ENCODE results near the gene APP.

Gene APP

GRCh38 chr21:26140164-26140579 is 30.4 kb downstream of the APP start (continued):
- TF ChIP-seq PRDM10 (tag by site-specific recombination; IDR thresholded peaks at IDR 0.05) (peak; percentile 27; the same call in 1 of the 2 replicates), PRDM4 (tag by site-specific recombination; IDR thresholded peaks at IDR 0.05) (0 out of 2 replicates have a peak, but pooled peaks have one; percentile 30), ZNF510 (tag by site-specific recombination; IDR thresholded peaks at IDR 0.05; ENCODE audit: insufficient replicate concordance) (peak; percentile 15), ZBTB20 (tag by site-specific recombination; IDR thresholded peaks at IDR 0.05) (no peak), HIC1 (tag by site-specific recombination; IDR thresholded peaks at IDR 0.05) (no peak), ZNF37A (tag by site-specific recombination; IDR thresholded peaks at IDR 0.05) (peak; percentile 60; the same call in 1 of the 2 replicates), ZNF311 (tag by site-specific recombination; IDR thresholded peaks at IDR 0.05; ENCODE audit: borderline replicate concordance) (no peak), SETDB1 (IDR thresholded peaks at IDR 0.05; ENCODE audit: insufficient read length, low read length) (peak; percentile 39), ZNF221 (tag by site-specific recombination; IDR thresholded peaks at IDR 0.05; ENCODE audit: borderline replicate concordance) (no peak), ZNF146 (tag by site-specific recombination; IDR thresholded peaks at IDR 0.05) (no peak), ZNF184 (tag by site-specific recombination; IDR thresholded peaks at IDR 0.05) (peak; percentile 85; the same call in 1 of the 2 replicates), ZNF654 (tag by site-specific recombination; IDR thresholded peaks at IDR 0.05; ENCODE audit: low read depth) (no peak), ZNF350 (tag by site-specific recombination; IDR thresholded peaks at IDR 0.05) (peak; percentile 88), MZF1 (tag by site-specific recombination; IDR thresholded peaks at IDR 0.05; ENCODE audit: borderline replicate concordance) (no peak; the same call in 1 of the 2 replicates), ZNF621 (tag by site-specific recombination; IDR thresholded peaks at IDR 0.05) (no peak), PATZ1 (tag by site-specific recombination; IDR thresholded peaks at IDR 0.05) (no peak), ZNF610 (tag by site-specific recombination; IDR thresholded peaks at IDR 0.05; ENCODE audit: borderline replicate concordance) (no peak), ZNF112 (tag by site-specific recombination; IDR thresholded peaks at IDR 0.05) (no peak), ZNF23 (tag by site-specific recombination; IDR thresholded peaks at IDR 0.05; ENCODE audit: borderline replicate concordance) (no peak), ZNF561 (tag by site-specific recombination; IDR thresholded peaks at IDR 0.05; ENCODE audit: borderline replicate concordance) (peak; percentile 74; the same call in 1 of the 2 replicates), KLF10 (tag by site-specific recombination; IDR thresholded peaks at IDR 0.05) (peak; percentile 57; the same call in 1 of the 2 replicates), ZNF571 (tag by site-specific recombination; IDR thresholded peaks at IDR 0.05) (no peak), ZNF544 (tag by site-specific recombination; IDR thresholded peaks at IDR 0.05) (0 out of 2 replicates have a peak, but pooled peaks have one; percentile 27), ZSCAN5A (tag by site-specific recombination; IDR thresholded peaks at IDR 0.05) (no peak)

Measured in HEK293 (cell line).